ENCODE data around the gene MYO5A.

The MYO5A gene

GRCh38 chr15:52532427-52532826 lies 3.7 kb upstream of the MYO5A start:
- Histone ChIP-seq H3K36me3 (ENCODE audit: control insufficient read depth, insufficient read depth, low read length, severe bottlenecking) (no peaks in the 10 kb centered on the region), H3K4me1 (ENCODE audit: control insufficient read depth, insufficient read depth, low read length) (peaks cover 14% of the 10 kb centered on the region), H3K4me3 (ENCODE audit: low read length) (no peak overlapping the region), H3K27me3 (replicated peaks; ENCODE audit: control insufficient read depth, insufficient read depth, low read length) (peaks cover 4% of the 10 kb centered on the region), H3K9me3 (ENCODE audit: control insufficient read depth, low read length) (no peaks in the 10 kb centered on the region), H3K9ac (ENCODE audit: low read length) (no peak overlapping the region)
- DNase-seq (ENCODE audit: low read depth) = no peak

- Histone ChIP-seq H3K9me3 (ENCODE audit: control insufficient read depth, low read length) (no peaks in the 10 kb centered on the region), H3K36me3 (ENCODE audit: control insufficient read depth, insufficient read depth, low read length, severe bottlenecking) (no peaks in the 10 kb centered on the region), H3K9ac (ENCODE audit: low read length) (peak overlapping the region; percentile 87), H3K4me1 (ENCODE audit: control insufficient read depth, insufficient read depth, low read length) (peaks cover 14% of the 10 kb centered on the region), H3K27me3 (replicated peaks; ENCODE audit: control insufficient read depth, insufficient read depth, low read length) (peaks cover under 1% of the 10 kb centered on the region), H3K4me3 (ENCODE audit: low read length) (peak overlapping the region; percentile 85)
- DNase-seq (ENCODE audit: low read depth) = no peak
Measured at GRCh38 chr15:52529940-52530339, 1.3 kb upstream of the MYO5A start.

- Histone ChIP-seq H3K36me3 (ENCODE audit: control insufficient read depth, insufficient read depth, low read length, severe bottlenecking) (no peaks in the 10 kb centered on the region), H3K9me3 (ENCODE audit: control insufficient read depth, low read length) (no peaks in the 10 kb centered on the region), H3K27me3 (replicated peaks; ENCODE audit: control insufficient read depth, insufficient read depth, low read length) (no peaks in the 10 kb centered on the region), H3K4me1 (ENCODE audit: control insufficient read depth, insufficient read depth, low read length) (peaks cover 14% of the 10 kb centered on the region), H3K4me3 (ENCODE audit: low read length) (peak overlapping the region; percentile 85), H3K9ac (ENCODE audit: low read length) (peak overlapping the region; percentile 87)
- DNase-seq (ENCODE audit: low read depth) = no peak
Measured at GRCh38 chr15:52529341-52529924, 753 bp upstream of the MYO5A start.

GRCh38 chr15:52527911-52528563 lies 643 bp downstream of the MYO5A start:
- Histone ChIP-seq H3K9ac (ENCODE audit: low read length) (peak overlapping the region; percentile 87), H3K9me3 (ENCODE audit: control insufficient read depth, low read length) (no peaks in the 10 kb centered on the region), H3K4me3 (ENCODE audit: low read length) (peak overlapping the region; percentile 85), H3K36me3 (ENCODE audit: control insufficient read depth, insufficient read depth, low read length, severe bottlenecking) (no peaks in the 10 kb centered on the region), H3K4me1 (ENCODE audit: control insufficient read depth, insufficient read depth, low read length) (peaks cover 21% of the 10 kb centered on the region), H3K27me3 (replicated peaks; ENCODE audit: control insufficient read depth, insufficient read depth, low read length) (no peaks in the 10 kb centered on the region)
- peak; percentile 57 for DNase-seq (ENCODE audit: low read depth)

GRCh38 chr15:52527196-52527910 lies 1.3 kb downstream of the MYO5A start:
- H3K9ac ChIP-seq (ENCODE audit: low read length) = peak overlapping the region; percentile 87
- H3K9me3 ChIP-seq (ENCODE audit: control insufficient read depth, low read length) = no peaks in the 10 kb centered on the region
- peaks cover 28% of the 10 kb centered on the region for H3K4me1 ChIP-seq (ENCODE audit: control insufficient read depth, insufficient read depth, low read length)
- no peaks in the 10 kb centered on the region for H3K36me3 ChIP-seq (ENCODE audit: control insufficient read depth, insufficient read depth, low read length, severe bottlenecking)
- DNase-seq (ENCODE audit: low read depth) = no peak
- peak overlapping the region; percentile 85 for H3K4me3 ChIP-seq (ENCODE audit: low read length)
- H3K27me3 ChIP-seq (replicated peaks; ENCODE audit: control insufficient read depth, insufficient read depth, low read length) = no peaks in the 10 kb centered on the region

GRCh38 chr15:52524223-52525136 lies 4.2 kb downstream of the MYO5A start:
- no peaks in the 10 kb centered on the region for H3K27me3 ChIP-seq (replicated peaks; ENCODE audit: control insufficient read depth, insufficient read depth, low read length)
- peaks cover 28% of the 10 kb centered on the region for H3K4me1 ChIP-seq (ENCODE audit: control insufficient read depth, insufficient read depth, low read length)
- H3K9me3 ChIP-seq (ENCODE audit: control insufficient read depth, low read length) = no peaks in the 10 kb centered on the region
- DNase-seq (ENCODE audit: low read depth) = no peak
- H3K36me3 ChIP-seq (ENCODE audit: control insufficient read depth, insufficient read depth, low read length, severe bottlenecking) = no peaks in the 10 kb centered on the region
- no peak overlapping the region for H3K9ac ChIP-seq (ENCODE audit: low read length)
- H3K4me3 ChIP-seq (ENCODE audit: low read length) = no peak overlapping the region

- H3K4me3 ChIP-seq (ENCODE audit: low read length) = peak overlapping the region; percentile 4
Measured at GRCh38 chr15:52523647-52524046, 5.0 kb downstream of the MYO5A start.

GRCh38 chr15:52523192-52523591 lies 5.5 kb downstream of the MYO5A start:
- Histone ChIP-seq H3K36me3 (ENCODE audit: control insufficient read depth, insufficient read depth, low read length, severe bottlenecking) (no peaks in the 10 kb centered on the region), H3K27me3 (replicated peaks; ENCODE audit: control insufficient read depth, insufficient read depth, low read length) (no peaks in the 10 kb centered on the region), H3K9ac (ENCODE audit: low read length) (no peak overlapping the region), H3K9me3 (ENCODE audit: control insufficient read depth, low read length) (no peaks in the 10 kb centered on the region), H3K4me3 (ENCODE audit: low read length) (peak overlapping the region; percentile 4), H3K4me1 (ENCODE audit: control insufficient read depth, insufficient read depth, low read length) (peaks cover 26% of the 10 kb centered on the region)
- peak; percentile 56 for DNase-seq (ENCODE audit: low read depth)

More at GRCh38 chr15:52523647-52524046, 5.0 kb downstream of the MYO5A start:
- Histone ChIP-seq H3K27me3 (replicated peaks; ENCODE audit: control insufficient read depth, insufficient read depth, low read length) (no peaks in the 10 kb centered on the region), H3K36me3 (ENCODE audit: control insufficient read depth, insufficient read depth, low read length, severe bottlenecking) (no peaks in the 10 kb centered on the region), H3K9me3 (ENCODE audit: control insufficient read depth, low read length) (no peaks in the 10 kb centered on the region), H3K9ac (ENCODE audit: low read length) (no peak overlapping the region), H3K4me1 (ENCODE audit: control insufficient read depth, insufficient read depth, low read length) (peaks cover 26% of the 10 kb centered on the region)
- DNase-seq (ENCODE audit: low read depth) = no peak

- DNase-seq (ENCODE audit: low read depth) = no peak
Measured at GRCh38 chr15:52521682-52522081, 7.0 kb downstream of the MYO5A start.

GRCh38 chr15:52520421-52520820 lies 8.3 kb downstream of the MYO5A start:
- H3K4me1 ChIP-seq (ENCODE audit: control insufficient read depth, insufficient read depth, low read length) = peaks cover 19% of the 10 kb centered on the region
- H3K9ac ChIP-seq (ENCODE audit: low read length) = no peak overlapping the region
- no peaks in the 10 kb centered on the region for H3K36me3 ChIP-seq (ENCODE audit: control insufficient read depth, insufficient read depth, low read length, severe bottlenecking)
- no peaks in the 10 kb centered on the region for H3K9me3 ChIP-seq (ENCODE audit: control insufficient read depth, low read length)
- no peak for DNase-seq (ENCODE audit: low read depth)
- no peaks in the 10 kb centered on the region for H3K27me3 ChIP-seq (replicated peaks; ENCODE audit: control insufficient read depth, insufficient read depth, low read length)
- no peak overlapping the region for H3K4me3 ChIP-seq (ENCODE audit: low read length)

More at GRCh38 chr15:52521682-52522081, 7.0 kb downstream of the MYO5A start:
- Histone ChIP-seq H3K9ac (ENCODE audit: low read length) (no peak overlapping the region), H3K4me1 (ENCODE audit: control insufficient read depth, insufficient read depth, low read length) (peaks cover 19% of the 10 kb centered on the region), H3K4me3 (ENCODE audit: low read length) (no peak overlapping the region), H3K9me3 (ENCODE audit: control insufficient read depth, low read length) (no peaks in the 10 kb centered on the region), H3K27me3 (replicated peaks; ENCODE audit: control insufficient read depth, insufficient read depth, low read length) (no peaks in the 10 kb centered on the region), H3K36me3 (ENCODE audit: control insufficient read depth, insufficient read depth, low read length, severe bottlenecking) (no peaks in the 10 kb centered on the region)
